GM11168 (cell line): ENCODE measurements around the gene LGALS7.
"Not testable (repeated sequence)": the region's sequence is repeated elsewhere in the genome, so short reads cannot be mapped to it uniquely, and the experiment has no call there.

Experiments
- in situ Hi-C: fragments of 300-500 bp; cut with MboI; formaldehyde crosslinking; loops from one replicate; pipeline ENCODE4 v1.12.0; 2022; ENCODE audit warnings: low sequenced_read_pairs; ENCODE audit not compliant: unreplicated experiment

The LGALS7 gene

DNA sequence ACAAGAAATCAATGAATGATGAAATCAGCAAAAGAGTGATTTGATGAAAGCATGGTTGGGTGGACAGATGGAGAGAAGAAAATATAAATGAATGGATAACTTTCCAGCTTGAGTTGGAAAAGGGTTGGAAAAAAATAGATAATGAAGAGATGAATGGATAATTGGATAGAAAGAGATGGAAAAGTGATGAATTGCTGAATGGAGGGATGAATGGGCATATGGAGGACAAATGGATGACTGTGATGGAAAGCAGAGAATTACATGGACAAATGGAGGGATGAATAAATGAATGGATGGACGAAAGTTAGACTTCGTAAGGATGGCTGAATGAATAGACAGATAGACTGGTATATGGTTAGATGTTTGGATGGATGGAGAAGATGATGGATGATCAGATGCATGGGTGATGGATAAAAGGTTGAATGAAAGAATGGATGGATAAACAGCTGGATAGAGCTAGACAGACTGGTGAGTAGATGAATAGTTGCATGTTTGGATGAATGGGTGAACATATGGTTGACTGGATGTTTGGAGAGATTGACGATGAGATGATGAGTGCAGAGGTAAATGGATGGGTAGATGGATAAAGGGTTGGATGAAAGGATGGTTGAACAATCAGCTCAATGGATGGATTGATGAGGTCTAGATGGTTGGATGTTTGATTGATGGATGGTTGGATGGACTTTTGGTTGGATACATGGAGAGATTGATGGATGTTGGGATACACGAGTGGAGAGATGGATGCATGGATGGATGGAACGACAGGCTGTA, 27.4 kb upstream of the LGALS7 start:
- in situ Hi-C loops, result no loop called here

GRCh38 chr19:38799104-38799503, 25.8 kb upstream of the LGALS7 start:
- in situ Hi-C loops, result no loop called here

- in situ Hi-C loops, result not testable (repeated sequence)
These were observed 24.5 kb upstream of the LGALS7 start for GRCh38 chr19:38797781-38798180.

DNA sequence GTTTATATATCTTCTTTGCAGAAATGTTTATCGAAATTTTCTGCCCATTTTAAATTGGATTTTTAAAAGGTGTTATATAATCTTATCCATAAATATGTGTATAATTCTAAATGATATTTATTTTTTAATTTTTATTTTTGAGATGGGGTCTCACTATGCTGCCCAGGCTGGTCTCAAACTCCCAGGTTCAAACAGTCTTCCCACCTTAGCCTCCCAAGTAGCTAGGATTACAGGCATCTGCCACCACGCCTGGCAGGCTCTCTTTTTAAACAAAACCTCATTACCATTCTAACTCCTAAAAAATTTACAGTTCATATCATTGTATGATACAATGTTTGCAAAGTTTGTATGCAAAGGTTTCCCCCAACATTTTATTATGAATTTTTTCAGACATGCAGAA, 22.8 kb upstream of the LGALS7 start:
- in situ Hi-C loops, result no loop called here

DNA sequence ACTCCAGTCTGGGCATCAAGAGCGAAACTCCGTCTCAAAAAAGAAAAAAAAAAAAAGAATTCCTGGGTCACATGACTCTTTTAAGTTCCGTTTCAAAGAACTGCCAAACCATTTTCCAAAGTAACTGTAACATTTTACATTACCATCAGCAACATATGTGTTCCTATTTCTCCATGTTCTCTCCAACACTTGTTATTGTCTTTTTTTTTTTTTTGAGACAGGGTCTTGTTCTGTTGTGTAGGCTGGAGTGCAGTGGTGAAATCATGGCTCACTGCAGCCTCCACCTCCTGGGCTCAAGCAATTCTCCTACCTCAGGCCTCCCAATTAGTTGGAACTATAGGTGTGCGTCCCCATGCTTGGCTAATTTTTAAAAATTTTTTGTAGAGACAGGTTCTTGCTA, 22.2 kb upstream of the LGALS7 start:
- in situ Hi-C loops, result no loop called here

GRCh38 chr19:38793671-38794070, 20.4 kb upstream of the LGALS7 start:
- in situ Hi-C loops, result no loop called here

GRCh38 chr19:38793177-38793576, 19.9 kb upstream of the LGALS7 start:
- in situ Hi-C loops, result no loop called here

- in situ Hi-C loops, result no loop called here
These were observed 19.2 kb upstream of the LGALS7 start for GRCh38 chr19:38792250-38793111.

GRCh38 chr19:38791451-38792064, 18.2 kb upstream of the LGALS7 start:
- in situ Hi-C loops, result not testable (repeated sequence)

- in situ Hi-C loops, result not testable (repeated sequence)
These were observed 17.4 kb upstream of the LGALS7 start for GRCh38 chr19:38790507-38791403.

- in situ Hi-C loops, result no loop called here
These were observed 15.3 kb upstream of the LGALS7 start, which contains the start of gene LGALS7B for GRCh38 chr19:38788478-38789243. LGALS7B (plus strand) TSS chr19:38789200; CDS start chr19:38789227, 27 bp downstream.

DNA sequence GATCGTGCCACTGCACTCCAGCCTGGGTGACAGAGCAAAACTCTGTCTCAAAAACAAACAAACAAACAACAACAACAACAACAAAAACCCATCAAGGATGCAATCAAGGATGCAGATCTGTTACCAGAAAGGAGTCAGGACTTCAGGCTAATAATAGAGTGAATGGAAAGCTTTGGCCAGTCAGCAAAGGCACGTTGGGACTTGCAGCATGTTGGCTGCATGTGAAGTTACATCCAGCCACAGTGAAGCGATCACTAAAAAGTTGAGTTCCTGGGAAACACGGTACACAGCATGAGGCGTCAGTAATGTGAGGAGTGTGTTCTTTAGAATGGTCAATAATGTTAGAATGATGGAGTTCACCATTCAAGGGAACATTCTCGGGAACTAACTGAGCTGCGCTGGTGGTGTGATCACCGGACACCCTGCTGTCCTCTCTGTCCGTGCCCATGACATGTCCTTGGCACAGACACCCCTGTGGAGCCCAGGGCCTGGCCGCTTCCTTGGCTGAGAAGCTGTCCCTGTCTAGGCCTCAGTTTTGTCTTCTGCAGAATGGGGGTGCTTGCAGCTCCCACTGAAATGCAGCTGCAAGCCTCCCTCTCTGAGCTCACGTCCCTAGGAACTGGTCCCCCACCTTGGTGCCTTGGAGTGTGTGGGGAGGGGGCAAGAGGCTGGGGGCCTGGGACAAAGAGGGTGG, 13.4 kb upstream of the LGALS7 start:
- in situ Hi-C loops, result no loop called here

DNA sequence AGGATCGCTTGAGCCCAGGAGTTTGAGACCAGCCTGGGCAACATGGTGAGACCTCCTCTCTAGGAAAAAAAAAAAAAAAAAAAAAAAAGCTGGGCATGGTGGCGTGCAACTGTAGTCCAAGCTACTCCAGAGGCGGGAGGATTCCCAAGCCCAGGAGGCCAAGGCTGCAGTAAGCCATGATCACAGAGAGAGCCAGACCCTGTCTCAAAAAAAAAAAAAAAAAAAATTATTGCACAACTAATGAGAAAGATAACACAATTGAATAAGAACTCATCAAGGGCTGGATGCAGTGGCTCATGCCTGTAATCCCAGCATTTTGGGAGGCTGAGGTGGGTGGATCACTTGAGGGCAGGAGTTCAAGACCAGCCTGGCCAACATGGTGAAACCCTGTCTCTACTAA, 12.7 kb upstream of the LGALS7 start:
- in situ Hi-C loops, result not testable (repeated sequence)

- in situ Hi-C loops, result no loop called here
These were observed 11.9 kb upstream of the LGALS7 start for GRCh38 chr19:38785187-38785699.

- in situ Hi-C loops, result no loop called here
These were observed 10.9 kb upstream of the LGALS7 start for GRCh38 chr19:38784224-38784623.

DNA sequence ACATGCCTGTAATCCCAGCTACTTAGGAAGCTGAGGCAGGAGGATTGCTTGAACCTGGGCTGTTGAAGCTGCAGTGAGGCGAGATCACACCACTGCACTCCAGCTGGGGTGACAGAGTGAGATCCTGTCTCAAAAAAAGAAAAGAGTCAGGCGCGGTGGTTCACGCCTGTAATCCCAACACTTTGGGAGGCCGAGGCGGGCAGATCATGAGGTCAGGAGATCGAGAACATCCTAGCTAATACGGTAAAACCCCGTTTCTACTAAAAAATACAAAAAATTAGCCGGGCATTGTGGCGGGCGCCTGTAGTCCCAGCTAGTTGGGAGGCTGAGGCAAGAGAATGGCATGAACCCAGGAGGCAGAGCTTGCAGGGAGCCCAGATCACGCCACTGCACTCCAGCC, 8.9 kb upstream of the LGALS7 start:
- in situ Hi-C loops, result not testable (repeated sequence)

DNA sequence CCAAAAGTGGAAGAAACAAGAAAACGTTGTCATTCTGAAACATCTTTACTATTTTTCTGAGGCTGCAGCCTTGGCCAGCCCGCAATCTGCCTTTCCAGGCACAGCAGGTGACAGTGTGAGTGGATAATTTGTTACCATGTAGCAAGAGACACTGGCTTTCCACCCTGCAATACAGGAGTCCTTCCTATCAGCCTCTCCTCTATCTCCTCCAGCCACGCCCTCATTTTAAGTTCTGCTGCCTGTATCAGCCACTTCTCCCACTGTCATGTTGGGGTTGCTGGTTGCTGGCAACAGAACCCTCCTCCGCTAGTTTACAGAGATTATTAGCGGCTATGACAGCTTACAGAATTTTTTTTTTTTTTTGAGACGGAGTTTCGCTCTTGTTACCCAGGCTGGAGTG, 7.7 kb upstream of the LGALS7 start:
- in situ Hi-C loops, result no loop called here

- in situ Hi-C loops, result no loop called here
These were observed 7.1 kb upstream of the LGALS7 start for GRCh38 chr19:38780443-38780842.
